Chondrocyte (in vitro differentiated cells): ENCODE results near the gene SPON1. TPM values are rescaled to one million over a fixed set of nuclear protein-coding genes. Genes with fewer than 3 reads are reported as not detected.

Experiments used
- DNase-seq: peaks from one replicate; pipeline ENCODE4 v3.0.0; 2021; ENCODE audit warnings: mixed read lengths, low spot score
- H3K27ac Mint-ChIP-seq: one replicate; pipeline ENCODE4 v1.8.0; 2021; ENCODE audit warnings: mild to moderate bottlenecking, moderate library complexity, mixed read lengths; ENCODE audit not compliant: unreplicated experiment
- H3K27me3 Mint-ChIP-seq: 2 replicates; pipeline ENCODE4 v1.8.0; 2021; ENCODE audit warnings: low read depth, mixed read lengths
- H3K36me3 Mint-ChIP-seq: 2 replicates; pipeline ENCODE4 v1.8.0; 2021; ENCODE audit warnings: low read depth, mixed read lengths
- H3K4me1 Mint-ChIP-seq: 2 replicates; pipeline ENCODE4 v1.8.0; 2021; ENCODE audit warnings: low read depth, mild to moderate bottlenecking, mixed read lengths
- H3K4me3 Mint-ChIP-seq: one replicate; pipeline ENCODE4 v1.8.0; 2021; ENCODE audit warnings: mild to moderate bottlenecking, moderate library complexity, mixed read lengths; ENCODE audit not compliant: unreplicated experiment
- H3K9me3 Mint-ChIP-seq: 2 replicates; pipeline ENCODE4 v1.8.0; 2021; ENCODE audit warnings: low read depth, mixed read lengths
- CTCF ChIP-seq: fragments of 200-600 bp; sonication (generic); IDR thresholded peaks from 2 replicates; pipeline ENCODE4 v1.5.0; 2021; ENCODE audit warnings: antibody characterized with exemption, mild to moderate bottlenecking, moderate library complexity
- total RNA-seq: library from RNA; stranded (reverse); gene quantifications from 3 replicates; pipeline ENCODE4 v1.2.1, GENCODE V29; 2021

The SPON1 gene
- total RNA-seq, 1 donor from 2014 or later = 0.10 TPM

DNA sequence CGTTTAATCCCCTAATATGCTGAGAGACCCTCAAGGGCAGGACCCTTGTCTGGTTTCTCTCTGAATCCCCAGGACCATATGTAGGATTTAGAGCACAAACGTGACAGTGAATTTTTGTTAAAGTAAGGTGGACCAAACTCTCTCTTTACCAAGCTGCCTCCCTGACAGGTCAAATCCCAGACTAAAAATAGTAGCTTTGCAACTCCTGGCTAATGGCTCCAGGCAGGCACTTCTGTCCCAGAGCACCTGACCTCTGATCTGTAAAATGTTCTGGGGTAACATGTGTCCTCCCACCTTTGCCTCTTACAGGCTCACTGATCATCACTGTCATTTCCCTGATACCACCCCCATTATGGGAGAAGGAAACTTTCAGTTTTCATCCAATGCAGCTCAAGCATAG, 152.3 kb downstream of the SPON1 start:
- H3K4me3 Mint-ChIP-seq = no peak overlapping the region
- peaks cover 16% of the 10 kb centered on the region for H3K27me3 Mint-ChIP-seq
- H3K27ac Mint-ChIP-seq = no peak overlapping the region
- no peaks in the 10 kb centered on the region for H3K36me3 Mint-ChIP-seq
- H3K9me3 Mint-ChIP-seq = no peaks in the 10 kb centered on the region
- DNase-seq = no peak
- TF ChIP-seq CTCF = no peak
- no peaks in the 10 kb centered on the region for H3K4me1 Mint-ChIP-seq

- H3K9me3 Mint-ChIP-seq = no peaks in the 10 kb centered on the region
- TF ChIP-seq CTCF = no peak
- DNase-seq = no peak
- H3K27ac Mint-ChIP-seq = no peak overlapping the region
- no peak overlapping the region for H3K4me3 Mint-ChIP-seq
- no peaks in the 10 kb centered on the region for H3K36me3 Mint-ChIP-seq
- H3K4me1 Mint-ChIP-seq = no peaks in the 10 kb centered on the region
- peaks cover 12% of the 10 kb centered on the region for H3K27me3 Mint-ChIP-seq
Measured at GRCh38 chr11:14117632-14118031, 155.1 kb downstream of the SPON1 start.

GRCh38 chr11:14118072-14118471, 155.5 kb downstream of the SPON1 start:
- no peaks in the 10 kb centered on the region for H3K9me3 Mint-ChIP-seq
- peaks cover 10% of the 10 kb centered on the region for H3K27me3 Mint-ChIP-seq
- H3K4me1 Mint-ChIP-seq = no peaks in the 10 kb centered on the region
- H3K4me3 Mint-ChIP-seq = no peak overlapping the region
- H3K36me3 Mint-ChIP-seq = no peaks in the 10 kb centered on the region
- no peak for TF ChIP-seq CTCF
- H3K27ac Mint-ChIP-seq = no peak overlapping the region
- DNase-seq = no peak

DNA sequence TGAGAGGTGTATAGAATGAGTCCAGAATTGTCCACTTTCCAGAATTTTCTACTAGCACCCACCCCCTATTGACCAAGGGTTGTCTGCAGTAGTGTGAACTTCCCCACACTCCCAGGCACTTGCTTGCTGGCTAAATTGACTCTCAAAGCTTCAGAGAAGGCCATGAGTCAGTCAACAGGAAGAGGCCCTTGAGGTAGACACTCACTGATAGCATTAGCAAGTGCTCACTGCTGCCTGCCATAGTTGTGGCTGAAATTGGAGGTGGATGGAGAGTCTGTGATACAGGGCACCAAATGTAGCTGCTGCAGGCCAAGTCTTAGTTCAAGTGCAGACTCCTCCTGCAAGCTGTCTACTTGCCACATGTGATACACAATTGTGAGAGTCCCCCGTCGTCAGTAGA, 156.8 kb downstream of the SPON1 start:
- Mint-ChIP-seq H3K4me1 (no peaks in the 10 kb centered on the region), H3K9me3 (peaks cover 6% of the 10 kb centered on the region), H3K27ac (no peak overlapping the region), H3K4me3 (no peak overlapping the region), H3K36me3 (no peaks in the 10 kb centered on the region), H3K27me3 (peaks cover 9% of the 10 kb centered on the region)
- no peak for TF ChIP-seq CTCF
- DNase-seq = no peak

DNA sequence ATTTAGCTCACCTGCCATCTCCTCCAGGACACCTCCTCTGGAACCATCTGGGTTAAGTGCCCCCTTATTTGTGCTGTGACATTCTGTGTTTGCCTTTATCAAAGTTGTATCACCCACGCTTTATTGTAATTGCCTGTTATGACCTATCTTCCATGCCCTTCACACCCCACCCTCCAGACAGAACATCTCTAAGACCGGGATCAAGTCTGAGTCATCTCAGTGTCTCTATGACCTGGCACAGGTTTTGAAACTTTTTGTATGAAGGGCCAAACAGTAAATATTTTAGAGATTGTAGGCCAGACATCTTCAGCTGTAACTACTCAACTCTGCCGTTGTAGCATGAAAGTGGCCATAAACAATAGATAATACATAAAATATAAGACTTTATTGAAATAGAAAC, 161.8 kb downstream of the SPON1 start:
- DNase-seq = no peak
- peaks cover 10% of the 10 kb centered on the region for H3K9me3 Mint-ChIP-seq
- TF ChIP-seq CTCF = no peak
- no peaks in the 10 kb centered on the region for H3K36me3 Mint-ChIP-seq
- no peaks in the 10 kb centered on the region for H3K4me1 Mint-ChIP-seq
- no peak overlapping the region for H3K27ac Mint-ChIP-seq
- H3K4me3 Mint-ChIP-seq = no peak overlapping the region
- H3K27me3 Mint-ChIP-seq = peaks cover 2% of the 10 kb centered on the region
